ENCODE results near the gene LASP1NB.

The LASP1NB gene

GRCh38 chr17:38925263-38925995 lies at the start of gene LASP1NB:
TSS of gene LASP1NB (plus strand) at chr17:38925614.
- Histone ChIP-seq H3K4me2 (ENCODE audit: low read length) (no peak within 1 kb of the TSS), H3K4me1 (ENCODE audit: control insufficient read depth in 1 of 2, insufficient read depth in 2 of 2, low read length in 2 of 2) (no peaks in the 10 kb centered on the region), H3K18ac (ENCODE audit: low read length) (no peak within 1 kb of the TSS), H3K27ac (ENCODE audit: low read depth, low read length) (no peak within 1 kb of the TSS), H3K4me3 (ENCODE audit: low read depth, low read length) (no peak within 1 kb of the TSS), H3K36me3 (ENCODE audit: control insufficient read depth in 1 of 2, insufficient read depth in 2 of 2, low read length in 2 of 2) (peaks cover 5 to 6% of the 10 kb centered on the region in 2 experiments), H4K8ac (ENCODE audit: low read depth, low read length) (no peak within 1 kb of the TSS), H2BK120ac (ENCODE audit: insufficient read depth, low read length, poor library complexity) (no peak within 1 kb of the TSS), H2BK5ac (ENCODE audit: low read depth, low read length, poor library complexity) (no peak within 1 kb of the TSS), H3K27me3 (ENCODE audit: insufficient read depth, low read length) (no peaks in the 10 kb centered on the region), H3K14ac (ENCODE audit: low read length) (no peak within 1 kb of the TSS), H3K9me3 (ENCODE audit: insufficient read depth, low read depth, low read length) (no peaks in the 10 kb centered on the region), H4K12ac (ENCODE audit: low read depth, low read length) (peak within 1 kb of the TSS; percentile 67), H2AFZ (ENCODE audit: insufficient read depth, low read length, poor library complexity) (no peak within 1 kb of the TSS), H2BK12ac (ENCODE audit: low read length) (peak within 1 kb of the TSS; percentile 28), H3K4ac (ENCODE audit: low read depth, low read length) (no peak within 1 kb of the TSS), H3K79me2 (ENCODE audit: control insufficient read depth, insufficient read depth, low read length, poor library complexity) (no peaks in the 10 kb centered on the region), H4K91ac (ENCODE audit: low read depth, low read length) (no peak within 1 kb of the TSS), H3K23ac (ENCODE audit: low read length) (no peak within 1 kb of the TSS), H2AK5ac (ENCODE audit: low read length) (peak within 1 kb of the TSS; percentile 25), H3K9ac (ENCODE audit: low read length) (peak within 1 kb of the TSS; percentile 12), H3K79me1 (ENCODE audit: low read length) (no peaks in the 10 kb centered on the region)
- no peak for DNase-seq
- WGBS (ENCODE audit: extremely low coverage, insufficient coverage, insufficient read length) = no CpG with 5 or more reads among the region's 14 CpGs

- peak overlapping the region; percentile 62 for H3K18ac ChIP-seq (ENCODE audit: low read length)
- no CpG with 5 or more reads among the region's 7 CpGs for WGBS (ENCODE audit: extremely low coverage, insufficient coverage, insufficient read length)
- peaks cover 28 to 38% of the 10 kb centered on the region in 2 experiments for H3K36me3 ChIP-seq (ENCODE audit: control insufficient read depth in 1 of 2, insufficient read depth in 2 of 2, low read length in 2 of 2)
These were observed 48.1 kb upstream of the LASP1NB start for GRCh38 chr17:38877130-38877851.

DNA sequence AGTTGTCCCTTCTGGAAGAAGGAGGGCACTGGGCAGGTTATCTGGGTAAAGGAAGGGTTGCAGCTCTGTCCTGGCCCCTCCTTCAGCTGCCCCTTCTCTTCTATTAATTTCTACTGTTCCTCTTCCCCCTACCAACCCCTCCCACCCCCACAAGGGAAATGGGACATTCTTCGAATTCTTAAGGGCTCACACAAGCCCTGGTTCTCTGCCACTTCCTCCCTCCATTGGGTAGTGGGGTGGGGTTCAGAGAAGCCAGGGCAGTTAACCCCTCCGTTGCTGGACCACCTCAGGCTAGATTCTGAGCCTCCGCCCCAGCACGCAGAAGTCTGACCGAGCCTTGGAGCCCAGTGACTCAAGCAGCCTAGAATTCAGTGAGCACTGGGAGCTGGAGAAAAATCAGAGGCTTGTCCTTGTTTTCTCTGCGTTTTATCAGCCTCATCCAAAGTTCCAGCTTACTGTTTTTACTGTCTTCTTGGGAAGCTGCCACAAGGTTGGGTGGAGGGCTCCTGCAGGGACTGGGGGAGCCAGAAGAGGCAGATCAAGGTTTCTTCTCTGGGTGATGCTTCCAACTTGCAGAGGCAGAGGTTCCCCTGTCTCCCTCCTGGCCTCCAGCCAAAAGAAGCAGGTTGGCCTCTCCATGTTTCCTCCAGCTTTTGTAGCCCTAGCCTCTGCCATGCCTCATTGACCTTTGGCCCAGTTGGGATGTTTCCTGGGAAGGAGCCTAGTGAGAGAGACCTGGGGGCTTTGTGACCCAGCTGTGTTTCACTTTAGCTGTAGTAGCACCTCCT lies 45.3 kb upstream of the LASP1NB start:
- Histone ChIP-seq H2BK5ac (ENCODE audit: low read depth, low read length, poor library complexity) (peak overlapping the region; percentile 81), H4K12ac (ENCODE audit: low read depth, low read length) (no peak overlapping the region), H2AK5ac (ENCODE audit: low read length) (peak overlapping the region; percentile 77), H3K18ac (ENCODE audit: low read length) (peak overlapping the region; percentile 49), H3K36me3 (ENCODE audit: control insufficient read depth in 1 of 2, insufficient read depth in 2 of 2, low read length in 2 of 2) (peaks cover 34 to 42% of the 10 kb centered on the region in 2 experiments), H3K4me3 (ENCODE audit: low read depth, low read length) (no peak overlapping the region), H2BK12ac (ENCODE audit: low read length) (peak overlapping the region; percentile 58), H3K79me2 (ENCODE audit: control insufficient read depth, insufficient read depth, low read length, poor library complexity) (peaks cover 27% of the 10 kb centered on the region), H3K27ac (ENCODE audit: low read depth, low read length) (peak overlapping the region; percentile 79), H3K4me1 (ENCODE audit: control insufficient read depth in 1 of 2, insufficient read depth in 2 of 2, low read length in 2 of 2) (peaks cover 52 to 54% of the 10 kb centered on the region in 2 experiments), H3K4me2 (ENCODE audit: low read length) (peak overlapping the region; percentile 41), H3K4ac (ENCODE audit: low read depth, low read length) (peak overlapping the region; percentile 73), H3K79me1 (ENCODE audit: low read length) (peaks cover 15% of the 10 kb centered on the region), H3K27me3 (ENCODE audit: insufficient read depth, low read length) (no peaks in the 10 kb centered on the region), H2AFZ (ENCODE audit: insufficient read depth, low read length, poor library complexity) (peak overlapping the region; percentile 27), H3K23ac (ENCODE audit: low read length) (no peak overlapping the region), H3K9me3 (ENCODE audit: insufficient read depth, low read depth, low read length) (peaks cover 3% of the 10 kb centered on the region), H2BK120ac (ENCODE audit: insufficient read depth, low read length, poor library complexity) (peak overlapping the region; percentile 87), H4K91ac (ENCODE audit: low read depth, low read length) (peak overlapping the region; percentile 71), H3K9ac (ENCODE audit: low read length) (no peak overlapping the region), H3K14ac (ENCODE audit: low read length) (peak overlapping the region; percentile 71), H4K8ac (ENCODE audit: low read depth, low read length) (peak overlapping the region; percentile 33)
- WGBS (ENCODE audit: extremely low coverage, insufficient coverage, insufficient read length) = no CpG with 5 or more reads among the region's 6 CpGs
- no peak for DNase-seq

More at GRCh38 chr17:38877130-38877851, 48.1 kb upstream of the LASP1NB start:
- Histone ChIP-seq H3K27me3 (ENCODE audit: insufficient read depth, low read length) (no peaks in the 10 kb centered on the region), H3K4me2 (ENCODE audit: low read length) (no peak overlapping the region), H2BK12ac (ENCODE audit: low read length) (peak overlapping the region; percentile 42), H3K4ac (ENCODE audit: low read depth, low read length) (peak overlapping the region; percentile 56), H3K27ac (ENCODE audit: low read depth, low read length) (no peak overlapping the region), H3K9ac (ENCODE audit: low read length) (no peak overlapping the region), H3K4me1 (ENCODE audit: control insufficient read depth in 1 of 2, insufficient read depth in 2 of 2, low read length in 2 of 2) (peaks cover 57 to 65% of the 10 kb centered on the region in 2 experiments), H4K91ac (ENCODE audit: low read depth, low read length) (no peak overlapping the region), H2BK5ac (ENCODE audit: low read depth, low read length, poor library complexity) (no peak overlapping the region), H2BK120ac (ENCODE audit: insufficient read depth, low read length, poor library complexity) (no peak overlapping the region), H2AK5ac (ENCODE audit: low read length) (peak overlapping the region; percentile 54), H3K79me1 (ENCODE audit: low read length) (peaks cover 18% of the 10 kb centered on the region), H4K8ac (ENCODE audit: low read depth, low read length) (no peak overlapping the region), H3K79me2 (ENCODE audit: control insufficient read depth, insufficient read depth, low read length, poor library complexity) (peaks cover 38% of the 10 kb centered on the region), H2AFZ (ENCODE audit: insufficient read depth, low read length, poor library complexity) (peak overlapping the region; percentile 12), H3K4me3 (ENCODE audit: low read depth, low read length) (no peak overlapping the region), H3K9me3 (ENCODE audit: insufficient read depth, low read depth, low read length) (peaks cover 2% of the 10 kb centered on the region), H4K12ac (ENCODE audit: low read depth, low read length) (no peak overlapping the region), H3K14ac (ENCODE audit: low read length) (no peak overlapping the region), H3K23ac (ENCODE audit: low read length) (no peak overlapping the region)
- DNase-seq = no peak

GRCh38 chr17:38881600-38882191 lies 43.7 kb upstream of the LASP1NB start:
- H3K9ac ChIP-seq (ENCODE audit: low read length) = no peak overlapping the region
- no peak overlapping the region for H2AFZ ChIP-seq (ENCODE audit: insufficient read depth, low read length, poor library complexity)
- peaks cover 48 to 50% of the 10 kb centered on the region in 2 experiments for H3K4me1 ChIP-seq (ENCODE audit: control insufficient read depth in 1 of 2, insufficient read depth in 2 of 2, low read length in 2 of 2)
- peak overlapping the region; percentile 67 for H2AK5ac ChIP-seq (ENCODE audit: low read length)
- no peak overlapping the region for H3K4me2 ChIP-seq (ENCODE audit: low read length)
- H3K18ac ChIP-seq (ENCODE audit: low read length) = peak overlapping the region; percentile 47
- H4K12ac ChIP-seq (ENCODE audit: low read depth, low read length) = no peak overlapping the region
- H2BK120ac ChIP-seq (ENCODE audit: insufficient read depth, low read length, poor library complexity) = no peak overlapping the region
- peak overlapping the region; percentile 38 for H2BK12ac ChIP-seq (ENCODE audit: low read length)
- no CpG with 5 or more reads among the region's 8 CpGs for WGBS (ENCODE audit: extremely low coverage, insufficient coverage, insufficient read length)
- peak overlapping the region; percentile 86 for H3K4ac ChIP-seq (ENCODE audit: low read depth, low read length)
- H3K27ac ChIP-seq (ENCODE audit: low read depth, low read length) = no peak overlapping the region
- no peak overlapping the region for H4K8ac ChIP-seq (ENCODE audit: low read depth, low read length)
- H3K79me2 ChIP-seq (ENCODE audit: control insufficient read depth, insufficient read depth, low read length, poor library complexity) = peaks cover 30% of the 10 kb centered on the region
- no peaks in the 10 kb centered on the region for H3K27me3 ChIP-seq (ENCODE audit: insufficient read depth, low read length)
- no peak for DNase-seq
- H3K9me3 ChIP-seq (ENCODE audit: insufficient read depth, low read depth, low read length) = peaks cover 3% of the 10 kb centered on the region
- H3K4me3 ChIP-seq (ENCODE audit: low read depth, low read length) = no peak overlapping the region
- no peak overlapping the region for H4K91ac ChIP-seq (ENCODE audit: low read depth, low read length)
- no peak overlapping the region for H3K23ac ChIP-seq (ENCODE audit: low read length)
- no peak overlapping the region for H3K14ac ChIP-seq (ENCODE audit: low read length)
- no peak overlapping the region for H2BK5ac ChIP-seq (ENCODE audit: low read depth, low read length, poor library complexity)
- peaks cover 45 to 52% of the 10 kb centered on the region in 2 experiments for H3K36me3 ChIP-seq (ENCODE audit: control insufficient read depth in 1 of 2, insufficient read depth in 2 of 2, low read length in 2 of 2)
- peaks cover 11% of the 10 kb centered on the region for H3K79me1 ChIP-seq (ENCODE audit: low read length)
